Stimulated activated CD8-positive, alpha-beta memory T cell treated with anti-CD3 and anti-CD28 coated beads, Interleukin-15, amount 100 ng/mL, for 48 hours (primary cell): ENCODE data around the gene MCOLN2.

Experiments
- DNase-seq, 2 donors: peaks; one replicate each; pipeline ENCODE4 v3.0.0-alpha.2; 2020; ENCODE audit warnings: low read depth in 2 of 2

The MCOLN2 gene

DNA sequence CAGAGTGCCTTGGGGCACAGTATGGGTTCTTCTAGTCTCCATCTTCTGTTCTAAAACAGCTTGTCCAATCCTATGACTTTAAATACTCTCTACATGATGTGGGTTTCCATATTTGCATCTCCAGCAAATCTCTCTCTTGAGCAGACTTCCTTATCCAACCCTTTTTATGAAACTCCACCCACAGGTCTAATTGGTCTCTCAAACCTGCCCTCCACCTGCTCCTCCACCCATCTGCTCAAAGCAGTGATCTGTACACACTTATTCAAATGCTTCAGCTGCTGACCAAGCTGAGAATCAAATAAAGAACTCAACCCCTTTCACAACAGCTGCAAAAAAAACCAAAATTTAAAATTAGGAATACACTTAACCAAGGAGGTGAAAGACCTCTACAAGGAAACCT is 11.5 kb downstream of the MCOLN2 start:
- no peak for DNase-seq

DNA sequence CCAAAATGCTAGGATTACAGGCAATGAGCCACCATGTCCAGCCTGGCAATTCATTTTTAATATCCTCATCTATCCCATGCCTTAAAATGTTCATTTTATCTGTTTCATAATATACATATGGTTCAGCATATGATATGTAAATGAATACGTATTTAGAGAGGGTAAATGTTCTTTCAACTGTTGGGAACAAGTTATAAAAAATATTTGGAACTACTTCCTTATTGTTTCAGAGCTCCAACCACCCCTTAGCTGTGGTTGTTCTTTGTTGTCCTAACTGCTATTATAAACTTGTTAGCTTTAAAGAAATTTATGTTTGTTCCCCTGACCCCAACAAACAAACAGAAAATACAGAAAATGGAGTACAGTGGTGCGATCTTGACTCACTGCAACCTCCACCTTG is 14.5 kb downstream of the MCOLN2 start:
- DNase-seq = no peak

DNA sequence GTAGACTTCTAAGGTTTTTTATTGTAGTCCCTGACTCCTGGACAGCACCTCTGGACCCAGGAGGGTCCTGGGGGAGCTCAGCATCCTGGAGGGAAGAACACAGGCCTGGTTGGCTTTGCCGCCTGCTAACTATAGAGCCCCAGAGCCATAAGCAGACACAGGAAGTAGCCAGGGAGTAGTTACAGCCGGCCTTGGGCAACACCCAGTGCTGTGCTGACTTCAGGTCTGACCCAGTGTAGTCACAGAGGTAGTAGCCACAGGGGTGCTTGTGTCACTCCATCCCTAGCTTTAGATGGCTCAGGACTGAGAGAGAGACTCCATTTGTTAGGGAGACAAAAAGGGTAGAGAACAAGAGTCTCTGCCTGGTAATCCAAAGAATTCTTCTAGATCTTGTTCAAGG is 21.9 kb downstream of the MCOLN2 start:
- no peak for DNase-seq

DNA sequence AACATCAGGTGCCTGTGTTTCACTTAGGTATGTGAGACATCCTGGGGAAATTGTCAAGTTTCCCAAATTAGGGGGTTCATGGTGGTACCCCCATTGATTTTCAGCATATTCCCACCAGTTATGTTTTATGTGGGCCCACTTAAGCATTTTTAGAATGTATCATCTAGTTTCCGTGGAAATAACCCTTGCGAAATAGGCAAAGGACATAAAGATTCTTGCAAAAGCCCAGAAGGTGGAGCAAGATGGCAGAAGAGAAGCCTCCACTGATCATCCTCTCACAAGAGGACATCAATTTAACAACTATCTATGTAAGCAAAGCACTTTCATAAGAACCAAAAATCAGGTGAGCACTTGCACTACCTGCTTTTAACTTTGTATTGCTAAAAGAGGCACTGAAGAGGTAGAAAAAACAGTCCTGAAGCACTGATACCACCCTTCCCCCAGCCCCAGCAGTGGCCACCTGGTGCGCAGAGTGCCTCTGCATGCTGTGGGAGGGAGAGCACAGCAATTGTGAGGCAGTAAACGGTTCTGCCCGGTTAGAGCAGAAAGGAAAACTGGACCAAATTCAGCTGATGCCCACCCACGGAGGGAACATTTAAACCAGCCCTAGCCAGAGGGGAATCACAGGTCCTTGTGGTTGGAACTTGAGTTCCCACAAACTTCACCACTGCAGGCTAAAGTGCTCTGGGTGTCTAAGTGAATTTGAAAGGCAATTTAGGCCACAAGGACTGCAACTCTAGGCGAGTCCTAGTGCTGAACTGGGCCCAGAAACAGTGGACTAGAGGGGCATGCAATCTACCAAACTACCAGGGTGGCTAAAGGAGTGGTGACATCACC is 23.2 kb downstream of the MCOLN2 start:
- DNase-seq = no peak

DNA sequence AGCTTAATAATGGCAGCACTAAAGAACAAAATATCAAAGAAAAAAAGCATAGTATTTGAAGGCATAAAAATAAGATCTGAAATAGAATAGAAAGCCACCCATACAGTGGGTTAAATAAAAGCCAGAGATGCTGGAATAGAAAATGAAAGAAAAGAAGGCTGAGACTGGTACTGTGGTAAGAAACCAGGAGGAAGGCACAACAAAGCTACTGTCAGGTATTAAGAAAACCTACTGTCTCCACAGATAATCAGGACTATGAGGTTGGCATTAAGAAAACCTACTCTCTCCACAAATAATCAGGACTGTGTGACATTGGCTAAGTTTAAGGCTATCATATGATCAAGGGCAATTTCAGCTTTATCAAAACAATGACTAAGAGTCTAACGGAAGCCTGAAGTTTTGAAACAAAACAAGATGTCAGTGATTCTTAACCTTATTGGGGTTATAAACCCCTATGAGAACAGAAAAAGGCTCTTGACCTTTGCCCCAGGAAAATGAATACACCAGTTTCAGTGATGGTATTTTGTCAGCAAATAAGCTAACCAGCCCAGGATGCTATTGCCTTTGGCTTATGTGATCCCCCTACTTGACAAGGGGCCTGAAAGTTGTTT is 24.4 kb downstream of the MCOLN2 start:
- DNase-seq = no peak

DNA sequence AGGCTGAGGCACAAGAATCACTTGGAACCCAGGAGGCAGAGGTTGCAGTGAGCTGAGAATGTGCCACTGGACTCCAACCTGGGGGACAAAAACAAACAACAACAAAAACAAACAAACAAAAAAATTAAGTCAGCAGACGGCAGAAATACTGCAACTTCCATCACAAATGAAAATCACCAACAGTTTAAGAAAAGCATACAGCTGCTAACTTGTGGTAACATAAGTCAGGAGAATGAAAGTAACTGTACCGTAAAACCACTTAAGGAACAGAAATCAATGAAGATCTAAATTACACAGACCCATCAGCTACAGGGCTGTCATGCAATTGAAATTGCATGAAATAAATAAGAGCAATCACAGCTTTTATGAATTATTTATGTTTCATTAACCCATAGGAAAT is 25.0 kb downstream of the MCOLN2 start:
- DNase-seq = no peak

DNA sequence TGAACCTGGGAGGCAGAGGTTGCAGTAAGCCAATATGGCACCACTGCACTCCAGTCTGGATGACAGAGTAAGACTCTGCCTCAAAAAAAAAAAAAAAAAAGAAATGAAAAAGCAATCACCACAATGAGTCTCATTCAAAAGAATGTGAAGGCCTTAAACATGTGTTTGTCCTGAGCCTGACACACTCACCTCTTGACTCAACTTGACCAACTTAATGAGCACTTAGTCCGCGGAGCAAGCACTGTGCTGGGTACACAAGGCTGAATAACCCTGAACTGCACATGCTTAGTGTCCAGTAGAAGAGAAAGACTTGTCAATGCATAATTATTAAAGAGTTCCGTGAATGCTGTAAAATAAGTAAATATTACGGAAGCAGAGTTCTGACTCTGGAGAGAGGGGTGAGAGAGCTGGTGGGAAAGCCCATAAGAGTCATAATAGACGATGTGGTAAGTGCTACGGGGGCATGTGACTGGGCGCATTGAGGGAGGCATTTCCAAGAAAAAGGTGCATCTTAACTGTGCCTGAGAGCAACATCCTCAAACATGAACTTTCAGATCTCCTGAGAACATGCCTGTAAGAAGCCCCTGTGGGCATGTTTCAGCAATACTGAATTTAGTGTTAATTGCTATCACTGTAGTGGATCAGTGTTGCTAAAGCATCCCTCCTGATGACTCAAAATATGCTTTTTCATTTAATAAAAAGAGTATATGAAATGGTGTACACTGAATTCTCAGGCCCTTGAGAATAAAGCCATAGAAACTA is 27.2 kb downstream of the MCOLN2 start:
- DNase-seq = peak; percentile 52 to 54

DNA sequence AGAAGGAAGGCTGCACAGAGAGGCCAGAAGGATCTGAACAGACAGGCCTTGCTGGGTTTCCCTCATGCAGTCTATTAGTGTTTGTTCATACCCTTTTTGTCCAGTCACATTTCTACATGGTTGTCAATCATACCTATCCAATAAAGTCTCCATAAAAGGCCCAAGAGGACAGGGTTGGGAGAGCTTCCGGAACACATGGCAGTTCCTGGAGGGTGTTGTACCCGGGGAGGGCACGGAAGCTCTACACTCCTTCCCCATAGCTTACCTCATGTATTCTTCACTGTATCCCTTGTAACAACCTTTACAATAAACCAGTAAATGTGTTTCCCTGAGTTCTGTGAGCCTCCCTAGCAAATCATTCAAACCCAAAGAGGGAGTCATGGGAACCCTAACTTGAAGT is 28.0 kb downstream of the MCOLN2 start:
- no peak for DNase-seq

DNA sequence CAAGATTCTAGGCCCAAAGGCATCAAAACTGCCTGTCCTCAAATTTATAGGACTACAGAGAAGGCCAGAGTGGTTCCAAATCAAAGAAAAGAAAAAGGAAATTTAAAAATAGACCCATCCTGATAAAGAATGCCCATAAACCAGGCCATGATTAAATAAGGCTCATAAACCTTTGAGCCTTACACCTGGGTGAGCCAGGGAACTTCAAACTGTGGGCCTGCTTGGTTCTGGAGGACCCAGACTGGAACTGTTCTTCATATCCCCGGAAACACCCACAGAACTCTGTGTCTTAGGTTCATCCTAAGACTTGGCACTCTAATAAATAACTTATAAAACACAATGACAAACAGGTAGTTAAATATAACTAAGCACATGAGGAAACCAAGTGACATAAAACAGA is 28.8 kb downstream of the MCOLN2 start:
- DNase-seq = no peak

DNA sequence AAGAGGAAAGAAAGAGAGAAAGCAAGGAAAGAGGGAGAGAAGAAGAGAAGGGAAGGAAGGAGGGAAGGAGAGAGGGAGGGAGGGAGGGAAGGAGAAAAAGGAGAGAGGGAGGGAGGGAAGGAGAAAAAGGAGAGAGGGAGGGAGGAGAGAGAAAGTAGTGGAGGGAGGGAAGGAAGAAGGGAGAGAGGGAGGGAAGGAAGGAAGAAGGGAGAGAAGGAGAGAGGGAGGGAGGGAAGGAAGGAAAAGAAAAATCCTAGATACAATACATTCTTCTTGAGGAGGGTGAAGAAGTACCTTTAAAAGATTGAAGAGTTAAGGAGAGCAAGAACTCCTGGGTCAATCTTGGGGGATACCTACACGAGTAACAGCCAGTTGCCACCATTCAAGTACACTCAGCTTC is 29.2 kb downstream of the MCOLN2 start:
- DNase-seq = no peak

DNA sequence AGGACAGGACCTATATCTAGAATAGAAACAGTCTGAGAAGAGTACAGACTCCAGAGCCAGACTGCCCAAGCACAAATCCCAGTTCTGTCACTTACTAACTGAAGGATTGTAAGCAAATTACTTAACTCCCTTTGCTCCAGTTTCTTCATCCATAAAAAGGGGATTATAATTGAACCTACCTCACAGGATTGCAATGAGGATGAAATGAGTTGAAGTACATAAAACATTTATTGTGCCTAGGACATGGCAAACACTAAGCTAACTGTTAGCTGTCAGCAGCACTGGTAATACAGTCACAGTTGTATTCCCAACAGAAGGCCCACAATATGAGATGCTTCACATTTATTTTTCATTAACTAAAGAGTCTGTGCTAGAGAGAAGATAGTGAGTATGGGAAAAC is 33.9 kb downstream of the MCOLN2 start:
- no peak for DNase-seq

DNA sequence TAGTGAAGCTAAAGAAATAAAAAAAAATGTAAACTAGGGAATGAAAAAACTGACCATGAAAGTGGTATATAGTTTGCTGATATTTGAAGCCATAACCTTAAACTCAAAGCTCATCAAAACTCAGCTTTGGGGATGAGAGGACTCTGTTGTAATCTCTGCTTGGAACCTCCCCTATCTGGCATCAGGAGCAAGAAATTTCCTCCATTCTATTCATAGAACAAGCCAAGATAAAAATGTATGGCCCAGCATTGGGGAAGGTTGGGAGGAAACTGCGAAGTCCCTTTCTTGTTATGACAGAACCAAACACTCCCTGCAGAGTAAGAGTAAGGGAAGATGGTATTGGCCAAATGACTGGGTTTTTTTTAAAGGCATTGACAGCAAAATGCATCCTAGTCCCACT is 35.6 kb downstream of the MCOLN2 start:
- DNase-seq = no peak

DNA sequence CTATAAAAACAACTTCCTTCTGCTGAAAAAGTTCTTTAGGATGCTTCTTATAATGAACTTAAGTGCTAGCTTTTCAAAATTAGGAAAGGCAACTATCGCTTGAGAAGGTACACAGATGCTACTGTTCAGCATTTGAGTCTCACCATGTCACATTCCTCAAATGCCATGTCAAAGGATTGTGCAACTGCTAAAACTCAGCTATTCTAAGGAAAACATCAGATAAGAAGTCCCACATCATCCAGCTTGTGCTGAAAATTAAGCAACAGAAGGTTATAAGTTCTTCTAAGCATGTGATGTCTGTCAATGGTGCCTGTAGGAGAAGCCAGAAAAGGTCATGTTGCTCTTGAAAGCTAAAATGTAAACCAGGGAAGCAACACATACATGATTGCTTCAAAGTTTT is 36.5 kb downstream of the MCOLN2 start:
- no peak for DNase-seq

DNA sequence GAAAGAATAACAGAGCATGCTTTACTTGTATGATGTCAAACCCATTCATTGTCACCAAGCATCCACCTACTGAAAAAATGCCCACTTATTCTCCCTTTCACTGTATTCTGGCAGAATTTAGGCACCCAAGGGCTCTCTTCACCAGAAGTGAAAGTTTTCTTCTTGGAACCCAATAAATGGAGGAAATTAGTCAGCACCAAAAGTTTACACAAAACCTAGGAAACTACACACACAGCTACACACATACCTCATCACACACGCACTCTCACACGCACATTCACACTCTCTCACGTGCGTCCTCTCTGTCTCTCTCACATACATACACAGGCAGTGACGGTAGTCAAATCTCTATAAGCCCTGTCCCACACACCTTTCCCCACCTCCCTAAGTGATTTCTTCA is 37.6 kb downstream of the MCOLN2 start:
- peak; percentile 24 to 47 for DNase-seq

DNA sequence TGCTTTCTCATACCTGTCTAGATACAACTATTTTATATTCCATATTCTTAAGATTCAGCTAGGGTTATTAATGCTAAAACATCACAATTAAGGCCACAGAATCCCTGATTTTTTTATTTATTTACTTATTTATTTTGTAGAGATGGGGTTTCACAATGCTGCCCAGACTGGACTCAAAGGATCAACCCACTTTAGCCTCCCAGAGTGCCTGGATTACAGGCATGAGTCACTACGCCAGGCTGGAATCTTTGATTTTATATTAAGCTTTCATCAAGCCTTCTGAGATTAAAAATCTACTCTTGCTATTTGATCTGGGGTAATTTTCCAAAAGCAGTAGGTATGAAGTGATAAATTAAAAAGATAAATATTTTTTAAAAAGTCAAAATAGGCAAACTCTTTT is 38.9 kb downstream of the MCOLN2 start:
- no peak for DNase-seq

DNA sequence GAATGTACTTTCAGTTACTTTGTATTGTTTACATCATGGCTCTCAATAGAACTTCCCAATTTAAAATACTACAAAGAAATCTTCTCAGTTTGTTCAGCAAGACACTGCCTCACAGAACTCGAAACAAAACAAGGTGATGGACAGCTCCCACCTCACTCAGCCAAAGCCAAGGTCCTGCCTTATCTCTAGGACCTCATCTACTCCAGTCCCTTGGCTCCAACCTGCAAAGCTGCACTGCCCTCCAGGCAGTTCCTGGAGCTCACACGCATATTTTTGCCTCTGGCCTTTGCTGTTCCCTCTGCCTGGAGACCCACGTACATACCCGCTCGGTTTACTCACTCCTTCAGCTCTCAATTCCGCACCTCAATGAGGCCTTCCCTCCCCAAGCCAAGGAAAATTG is 40.3 kb downstream of the MCOLN2 start:
- no peak for DNase-seq

DNA sequence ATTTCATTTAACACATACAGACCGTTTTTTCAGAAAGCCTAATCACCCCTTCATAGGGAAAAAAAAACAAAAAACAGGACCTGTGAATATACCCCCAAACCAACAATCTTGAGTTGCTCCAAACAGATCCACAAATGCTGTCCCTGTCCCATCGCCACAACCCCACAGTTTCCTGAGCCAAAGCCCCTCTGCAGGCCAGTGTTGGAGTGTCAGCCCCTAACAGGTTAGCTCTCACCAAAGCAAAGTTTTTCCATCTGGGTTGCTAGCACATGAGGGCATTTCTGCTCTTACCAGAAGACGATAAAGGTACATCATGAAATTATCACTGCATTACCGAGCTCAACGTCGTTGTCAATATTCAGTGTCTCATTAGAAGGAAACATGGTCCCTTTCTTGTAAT is 40.8 kb downstream of the MCOLN2 start:
- DNase-seq = no peak

DNA sequence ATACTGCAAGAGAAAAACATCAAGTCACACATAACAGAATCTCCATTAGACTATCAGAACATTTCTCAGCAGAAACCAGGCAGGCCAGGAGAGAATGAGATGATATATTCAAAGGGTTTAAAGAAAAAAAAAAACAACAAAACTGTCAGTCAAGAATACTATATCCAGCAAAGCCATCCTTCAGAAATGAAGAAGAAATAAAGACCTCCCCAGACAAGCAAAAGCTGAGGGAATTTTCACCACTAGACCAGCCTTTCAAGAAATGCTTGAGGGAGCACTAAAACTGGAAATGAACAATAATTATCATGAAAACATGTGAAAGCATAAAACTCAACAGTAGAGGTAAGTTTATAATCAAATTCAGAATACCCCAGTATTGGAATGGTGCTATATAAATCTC is 47.2 kb downstream of the MCOLN2 start:
- DNase-seq = no peak

DNA sequence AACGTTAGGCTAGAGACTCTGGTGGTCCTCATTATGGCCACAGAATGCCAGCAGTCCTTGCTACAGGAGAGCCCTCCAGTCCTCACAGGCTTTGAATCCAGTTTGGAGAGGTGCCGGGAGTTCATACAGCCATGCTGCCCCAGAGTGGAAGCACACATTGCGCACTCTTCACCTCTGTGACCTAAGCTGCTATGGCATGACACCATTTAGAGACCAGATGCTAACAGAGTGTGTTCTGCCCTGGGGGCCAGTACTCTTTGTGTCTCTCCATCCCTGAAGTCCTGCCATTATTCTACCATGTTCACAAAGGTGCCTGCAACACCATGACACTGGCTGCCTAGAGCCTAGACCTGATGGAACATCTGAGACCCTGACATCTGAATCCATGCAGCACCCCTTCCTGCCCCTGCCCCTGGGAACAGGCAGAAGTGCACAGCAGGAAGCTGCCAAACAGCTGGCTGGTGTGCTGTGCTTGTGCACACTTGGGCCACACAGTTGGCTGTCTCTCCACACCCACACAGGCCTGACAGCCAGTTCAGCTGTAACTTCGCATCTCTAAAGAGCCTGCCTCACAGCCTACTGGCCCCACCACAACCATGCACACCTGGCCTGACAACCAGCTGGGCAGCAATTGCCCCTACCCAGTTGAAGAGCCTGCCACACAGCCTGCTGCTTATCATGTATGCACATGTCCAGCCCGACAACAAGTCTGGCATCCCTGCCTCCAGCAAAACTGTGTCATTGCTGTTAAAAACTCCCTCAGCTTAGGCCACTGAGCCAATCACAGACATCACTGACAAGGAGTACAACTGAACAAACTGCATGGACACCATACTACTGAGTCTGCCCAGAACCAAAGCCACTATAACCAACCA is 49.1 kb downstream of the MCOLN2 start:
- DNase-seq = no peak

DNA sequence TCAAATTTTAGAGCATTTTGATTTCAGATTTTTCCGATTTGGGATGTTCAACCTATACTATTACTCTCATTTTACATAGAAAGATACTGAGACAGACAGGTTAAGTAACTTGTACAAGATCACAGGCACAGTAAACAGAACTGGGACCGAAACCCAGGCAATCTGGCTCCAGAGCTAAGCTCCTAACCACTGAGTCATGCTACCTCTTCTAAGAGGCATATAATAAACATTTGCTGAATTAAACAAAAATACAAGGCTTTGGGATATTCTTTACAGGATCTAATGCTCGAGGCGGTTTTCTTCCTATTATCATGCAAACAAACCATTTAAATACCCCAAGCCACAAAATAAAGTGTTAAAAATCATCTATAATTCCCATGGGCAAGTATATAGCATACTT is 50.3 kb downstream of the MCOLN2 start:
- DNase-seq = no peak

DNA sequence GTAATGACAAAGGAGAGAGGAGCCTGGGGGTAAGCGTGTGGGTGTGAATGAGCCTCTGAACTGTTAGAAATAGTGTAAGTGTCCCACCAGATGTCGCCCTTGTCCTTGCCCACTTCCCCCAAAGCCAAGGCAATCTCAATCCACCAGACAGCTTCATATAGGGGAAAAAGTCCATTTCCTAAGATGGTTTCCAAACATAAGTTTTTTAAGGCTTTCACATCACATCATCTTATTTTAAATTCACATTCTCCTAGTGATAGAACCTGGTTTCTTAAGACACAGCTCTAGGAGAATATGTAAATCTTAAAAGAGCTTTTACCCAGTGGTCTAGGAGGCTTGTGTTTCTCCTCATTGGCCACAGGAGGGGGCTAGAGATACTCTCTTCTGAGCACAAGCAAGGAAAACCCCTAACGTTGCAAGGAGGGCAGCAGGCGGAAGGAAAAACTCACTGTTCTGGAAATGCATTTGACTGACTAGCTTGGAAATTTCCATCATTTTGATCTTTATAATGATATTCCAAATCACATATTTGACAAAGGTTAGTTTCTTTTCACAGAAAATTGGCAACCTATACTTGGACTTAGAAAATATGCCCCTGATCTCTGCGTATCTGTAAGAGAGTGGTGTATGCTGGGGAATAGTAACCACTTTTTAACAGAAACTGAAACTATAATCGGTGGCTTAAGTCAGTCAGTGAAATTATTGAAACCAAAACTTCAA is 52.0 kb downstream of the MCOLN2 start:
- DNase-seq = peak; percentile 26 to 44
